Measurements from ENCODE around the gene CCDC188. TPM values are rescaled to one million over a fixed set of nuclear protein-coding genes. Genes with fewer than 3 reads are reported as not detected.

The CCDC188 gene
- total RNA-seq, 1 donor from 2014 or later = not detected

DNA sequence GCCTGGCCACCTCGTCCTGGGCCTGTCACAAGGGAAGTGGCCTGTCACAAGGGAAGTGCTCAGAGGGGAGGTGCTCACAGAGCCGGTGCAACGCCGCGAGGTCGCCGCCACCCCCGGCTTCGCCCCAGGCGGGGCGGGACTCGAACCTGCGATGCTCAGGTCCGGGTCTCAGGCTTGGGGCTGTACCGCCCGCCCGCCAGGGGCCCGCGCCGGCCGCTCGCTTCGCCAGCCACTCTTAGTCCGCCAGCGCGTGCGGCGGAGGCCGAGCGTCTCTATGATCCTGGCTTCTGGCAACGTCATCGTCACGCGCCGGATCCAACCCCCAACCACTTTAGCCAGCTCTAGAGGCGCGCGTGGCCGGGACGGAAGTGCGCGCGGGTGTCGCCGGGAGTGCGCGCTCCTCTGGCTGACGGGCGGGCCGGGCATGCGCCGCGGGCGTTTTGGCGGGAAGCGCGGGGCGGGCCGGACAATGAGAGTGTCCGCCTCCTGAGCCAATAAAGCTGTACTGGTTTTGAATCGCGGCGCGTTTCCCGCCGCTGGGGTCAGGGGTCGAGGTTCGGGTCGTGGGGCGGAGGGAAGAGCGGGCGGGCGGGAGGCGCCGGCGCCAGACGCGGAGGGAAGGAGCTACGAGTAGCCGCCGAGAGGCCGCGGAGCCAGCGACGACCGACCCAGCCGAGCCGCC is 33.8 kb downstream of the CCDC188 start, which contains the start of gene TRMT2A:
TSS of gene TRMT2A (minus strand) at position 276 of the 682 bp plus-strand sequence. CDS start 320 bp downstream, outside the sequence.
- Histone ChIP-seq H3K27ac (ENCODE audit: low read depth, low read length) (peak within 1 kb of the TSS; percentile 82), H3K9ac (ENCODE audit: low read length) (peak within 1 kb of the TSS; percentile 96), H3K4me3 (ENCODE audit: insufficient read depth, low read depth, low read length) (peak within 1 kb of the TSS; percentile 73), H3K9me3 (ENCODE audit: insufficient read depth, low read depth, low read length) (no peaks in the 10 kb centered on the region), H4K20me1 (ENCODE audit: insufficient read depth, low read length) (peaks cover 38% of the 10 kb centered on the region), H2AFZ (ENCODE audit: low read depth, low read length) (peak within 1 kb of the TSS; percentile 77), H3K4me2 (ENCODE audit: low read length) (peak within 1 kb of the TSS; percentile 85), H3K27me3 (ENCODE audit: insufficient read depth, low read length) (no peaks in the 10 kb centered on the region), H3K79me2 (ENCODE audit: insufficient read depth, low read length) (peaks cover 79% of the 10 kb centered on the region), H3K4me1 (ENCODE audit: insufficient read depth, low read length) (peaks cover 17% of the 10 kb centered on the region), H3K36me3 (ENCODE audit: insufficient read depth, low read length) (peaks cover 15% of the 10 kb centered on the region)
- peak within 1 kb of the TSS; percentile 93 for H3K4me3 Mint-ChIP-seq (ENCODE audit: unreplicated experiment)
- H3K27ac Mint-ChIP-seq (ENCODE audit: unreplicated experiment) = peak within 1 kb of the TSS; percentile 89
- DNase-seq (ENCODE audit: low read depth) (peak; percentile 95), FAIRE-seq (no peak)
- peaks cover 3% of the 10 kb centered on the region for H3K4me1 Mint-ChIP-seq (ENCODE audit: low read depth, unreplicated experiment)
- no peaks in the 10 kb centered on the region for H3K9me3 Mint-ChIP-seq (ENCODE audit: unreplicated experiment)
- H3K27me3 Mint-ChIP-seq (ENCODE audit: low read depth, unreplicated experiment) = no peaks in the 10 kb centered on the region
- TF ChIP-seq, protein P1, sequence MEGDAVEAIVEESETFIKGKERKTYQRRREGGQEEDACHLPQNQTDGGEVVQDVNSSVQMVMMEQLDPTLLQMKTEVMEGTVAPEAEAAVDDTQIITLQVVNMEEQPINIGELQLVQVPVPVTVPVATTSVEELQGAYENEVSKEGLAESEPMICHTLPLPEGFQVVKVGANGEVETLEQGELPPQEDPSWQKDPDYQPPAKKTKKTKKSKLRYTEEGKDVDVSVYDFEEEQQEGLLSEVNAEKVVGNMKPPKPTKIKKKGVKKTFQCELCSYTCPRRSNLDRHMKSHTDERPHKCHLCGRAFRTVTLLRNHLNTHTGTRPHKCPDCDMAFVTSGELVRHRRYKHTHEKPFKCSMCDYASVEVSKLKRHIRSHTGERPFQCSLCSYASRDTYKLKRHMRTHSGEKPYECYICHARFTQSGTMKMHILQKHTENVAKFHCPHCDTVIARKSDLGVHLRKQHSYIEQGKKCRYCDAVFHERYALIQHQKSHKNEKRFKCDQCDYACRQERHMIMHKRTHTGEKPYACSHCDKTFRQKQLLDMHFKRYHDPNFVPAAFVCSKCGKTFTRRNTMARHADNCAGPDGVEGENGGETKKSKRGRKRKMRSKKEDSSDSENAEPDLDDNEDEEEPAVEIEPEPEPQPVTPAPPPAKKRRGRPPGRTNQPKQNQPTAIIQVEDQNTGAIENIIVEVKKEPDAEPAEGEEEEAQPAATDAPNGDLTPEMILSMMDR (IDR thresholded peaks at IDR 0.05; ENCODE audit: insufficient read depth, low read depth, low read length) = no peak
- no peak for TF ChIP-seq EZH2 (IDR thresholded peaks at IDR 0.05; ENCODE audit: insufficient read depth, low read length)
- peaks cover 10% of the 10 kb centered on the region for H3K36me3 Mint-ChIP-seq (ENCODE audit: low read depth, unreplicated experiment)

DNA sequence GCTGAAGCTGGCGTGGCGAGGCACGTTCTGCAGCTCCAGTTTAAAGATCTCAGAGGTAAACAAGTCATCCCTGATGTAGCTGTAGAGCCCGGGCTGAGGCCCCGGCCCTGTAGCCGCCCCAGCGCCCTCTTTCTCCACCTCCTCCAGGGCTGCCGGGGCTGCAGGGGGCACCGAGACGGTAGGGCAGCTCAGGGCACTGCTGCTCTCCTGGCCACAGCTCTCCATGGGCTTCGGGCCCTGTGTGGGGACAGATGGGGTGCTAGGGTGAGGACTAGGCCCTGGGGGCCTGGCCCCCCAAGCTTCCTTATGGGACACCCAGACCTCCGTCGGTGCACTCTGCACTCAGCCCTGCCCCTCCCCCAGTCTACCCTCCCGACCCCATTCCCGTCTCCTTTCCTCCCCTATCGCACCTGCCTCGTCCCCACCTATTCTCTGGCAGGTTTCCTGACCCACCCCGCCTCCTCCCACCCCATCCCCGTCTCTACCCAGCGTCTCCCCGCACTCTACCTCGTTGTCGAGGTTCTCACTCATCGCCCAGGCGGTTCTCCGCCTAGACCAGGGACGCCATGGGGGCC is 34.4 kb downstream of the CCDC188 start:
- Mint-ChIP-seq H3K4me1 (ENCODE audit: low read depth, unreplicated experiment) (peaks cover 3% of the 10 kb centered on the region), H3K9me3 (ENCODE audit: unreplicated experiment) (no peaks in the 10 kb centered on the region), H3K27me3 (ENCODE audit: low read depth, unreplicated experiment) (no peaks in the 10 kb centered on the region), H3K27ac (ENCODE audit: unreplicated experiment) (peak overlapping the region; percentile 78), H3K4me3 (ENCODE audit: unreplicated experiment) (peak overlapping the region; percentile 86), H3K36me3 (ENCODE audit: low read depth, unreplicated experiment) (peaks cover 12% of the 10 kb centered on the region)
- peak overlapping the region; percentile 77 for H2AFZ ChIP-seq (ENCODE audit: low read depth, low read length)
- TF ChIP-seq, protein P1 (IDR thresholded peaks at IDR 0.05; ENCODE audit: insufficient read depth, low read depth, low read length) = no peak
- TF ChIP-seq EZH2 (IDR thresholded peaks at IDR 0.05; ENCODE audit: insufficient read depth, low read length) = no peak
- DNase-seq (ENCODE audit: low read depth) (no peak), FAIRE-seq (no peak)
- peaks cover 17% of the 10 kb centered on the region for H3K4me1 ChIP-seq (ENCODE audit: insufficient read depth, low read length)
- H3K27me3 ChIP-seq (ENCODE audit: insufficient read depth, low read length) = no peaks in the 10 kb centered on the region
- peaks cover 39% of the 10 kb centered on the region for H4K20me1 ChIP-seq (ENCODE audit: insufficient read depth, low read length)
- H3K4me3 ChIP-seq (ENCODE audit: insufficient read depth, low read depth, low read length) = peak overlapping the region; percentile 73
- H3K9ac ChIP-seq (ENCODE audit: low read length) = peak overlapping the region; percentile 96
- H3K79me2 ChIP-seq (ENCODE audit: insufficient read depth, low read length) = peaks cover 73% of the 10 kb centered on the region
- H3K9me3 ChIP-seq (ENCODE audit: insufficient read depth, low read depth, low read length) = no peaks in the 10 kb centered on the region
- peaks cover 13% of the 10 kb centered on the region for H3K36me3 ChIP-seq (ENCODE audit: insufficient read depth, low read length)
- H3K27ac ChIP-seq (ENCODE audit: low read depth, low read length) = peak overlapping the region; percentile 82
- peak overlapping the region; percentile 85 for H3K4me2 ChIP-seq (ENCODE audit: low read length)
